Esophagus (tissue), 2 donors: Measurements from ENCODE around the gene COPA. TPM values are rescaled to one million over a fixed set of nuclear protein-coding genes. Genes with fewer than 3 reads are reported as not detected.
A peak's percentile ranks its signal among the peaks of the same experiment; 100 is the strongest.

ENCODE experiments used
- H3K27ac ChIP-seq, 2 donors: one replicate each; pipeline ENCODE4 v1.5.1; 2013; ENCODE audit warnings: low read depth in 2 of 2, mild to moderate bottlenecking in 2 of 2, inconsistent platforms in 1 of 2, low read length in 1 of 2, moderate library complexity in 1 of 2
- H3K27me3 ChIP-seq, 2 donors: one replicate each; pipeline ENCODE4 v1.6.1; 2013; ENCODE audit warnings: low read length in 2 of 2, control low read depth in 1 of 2, mild to moderate bottlenecking in 1 of 2; ENCODE audit not compliant: insufficient read depth in 2 of 2, control insufficient read depth in 1 of 2
- H3K36me3 ChIP-seq, 2 donors: one replicate each; pipeline ENCODE4 v1.6.1; 2013; ENCODE audit warnings: low read length in 1 of 2; ENCODE audit not compliant: control insufficient read depth in 2 of 2, insufficient read depth in 2 of 2
- H3K4me1 ChIP-seq, 2 donors: one replicate each; pipeline ENCODE4 v1.6.1; 2013; ENCODE audit warnings: low read length in 1 of 2; ENCODE audit not compliant: control insufficient read depth in 2 of 2, insufficient read depth in 2 of 2
- H3K4me3 ChIP-seq, 2 donors: one replicate each; pipeline ENCODE4 v1.5.1; 2013; ENCODE audit warnings: low read length in 2 of 2, mild to moderate bottlenecking in 2 of 2, low read depth in 1 of 2, moderate library complexity in 1 of 2
- H3K9me3 ChIP-seq, 2 donors: one replicate each; pipeline ENCODE4 v1.6.1; 2013; ENCODE audit warnings: mild to moderate bottlenecking in 2 of 2, low read depth in 1 of 2, low read length in 1 of 2, moderate library complexity in 1 of 2; ENCODE audit not compliant: control insufficient read depth in 2 of 2, insufficient read depth in 1 of 2
- WGBS, 2 donors: extraction: QIAGEN DNeasy Blood & Tissue Kit; methylation state at CpG; one replicate each; pipeline ENCODE4 v1.1.7; 2013; 5-methylcytosine and 5-hydroxymethylcytosine counted together
- polyA plus RNA-seq, 2 donors: library from polyadenylated mRNA; stranded (reverse); fragments of 200-250 nt; gene quantifications; one replicate each; pipeline ENCODE4 v1.2.3, GENCODE V29; 2013
- donor health status: healthy with polysubstance abuse.
- donor health status: Bipolar disorder and iron deficiency.

The COPA gene
- polyA plus RNA-seq, 2 donors, result 45.1 to 51.1 TPM

- WGBS, 2 donors, result 78 to 79% methylated on average over 5 of the region's 5 CpGs
- peaks cover 0 to 2% of the 10 kb centered on the region in 2 donors for H3K4me1 ChIP-seq
Measured at GRCh38 chr1:160354388-160354985, 11.4 kb upstream of the COPA start.

GRCh38 chr1:160353223-160353622, 10.2 kb upstream of the COPA start:
- Histone ChIP-seq H3K4me1 (peaks cover 0 to 2% of the 10 kb centered on the region in 2 donors), H3K27ac (no peak overlapping the region), H3K9me3 (no peaks in the 10 kb centered on the region), H3K36me3 (peaks cover 40 to 53% of the 10 kb centered on the region in 2 donors), H3K4me3 (no peak overlapping the region), H3K27me3 (no peaks in the 10 kb centered on the region)
- WGBS, 2 donors, result 93 to 94% methylated on average over 2 of the region's 2 CpGs

More at GRCh38 chr1:160354388-160354985, 11.4 kb upstream of the COPA start:
- H3K4me3 ChIP-seq, result no peak overlapping the region
- no peak overlapping the region for H3K27ac ChIP-seq
- no peaks in the 10 kb centered on the region for H3K9me3 ChIP-seq
- H3K36me3 ChIP-seq, result peaks cover 40 to 54% of the 10 kb centered on the region in 2 donors
- H3K27me3 ChIP-seq, result no peaks in the 10 kb centered on the region

GRCh38 chr1:160352555-160352954, 9.5 kb upstream of the COPA start:
- Histone ChIP-seq H3K36me3 (peaks cover 40 to 49% of the 10 kb centered on the region in 2 donors), H3K4me1 (peaks cover 0 to 2% of the 10 kb centered on the region in 2 donors), H3K27ac (no peak overlapping the region), H3K27me3 (no peaks in the 10 kb centered on the region), H3K9me3 (no peaks in the 10 kb centered on the region), H3K4me3 (no peak overlapping the region)
- 88 to 89% methylated on average over 8 of the region's 8 CpGs for WGBS, 2 donors

- Histone ChIP-seq H3K27ac (no peak overlapping the region), H3K27me3 (no peaks in the 10 kb centered on the region), H3K9me3 (no peaks in the 10 kb centered on the region), H3K4me3 (no peak overlapping the region), H3K36me3 (peaks cover 35 to 49% of the 10 kb centered on the region in 2 donors), H3K4me1 (no peaks in the 10 kb centered on the region)
- WGBS, 2 donors, result 72 to 82% methylated on average over 4 of the region's 4 CpGs
Measured at GRCh38 chr1:160351629-160352028, 8.6 kb upstream of the COPA start.

- WGBS, 2 donors, result 66 to 74% methylated on average over 4 of the region's 4 CpGs
- Histone ChIP-seq H3K27ac (no peak overlapping the region), H3K36me3 (peaks cover 11 to 17% of the 10 kb centered on the region in 2 donors)
Measured at GRCh38 chr1:160346958-160347357, 3.9 kb upstream of the COPA start.

GRCh38 chr1:160346463-160346862, 3.4 kb upstream of the COPA start:
- Histone ChIP-seq H3K27me3 (no peaks in the 10 kb centered on the region), H3K27ac (no peak overlapping the region), H3K4me1 (no peaks in the 10 kb centered on the region), H3K9me3 (no peaks in the 10 kb centered on the region), H3K4me3 (no peak overlapping the region), H3K36me3 (peaks cover 6 to 15% of the 10 kb centered on the region in 2 donors)
- WGBS, 2 donors, result 88 to 92% methylated on average over 10 of the region's 10 CpGs

More at GRCh38 chr1:160346958-160347357, 3.9 kb upstream of the COPA start:
- H3K27me3 ChIP-seq, result no peaks in the 10 kb centered on the region
- no peak overlapping the region for H3K4me3 ChIP-seq
- no peaks in the 10 kb centered on the region for H3K9me3 ChIP-seq
- H3K4me1 ChIP-seq, result no peaks in the 10 kb centered on the region

- Histone ChIP-seq H3K9me3 (no peaks in the 10 kb centered on the region), H3K27me3 (no peaks in the 10 kb centered on the region), H3K4me3 (peak overlapping the region in 1 of 2 donors; percentile 11), H3K36me3 (peaks cover 0 to 10% of the 10 kb centered on the region in 2 donors), H3K27ac (no peak overlapping the region), H3K4me1 (no peaks in the 10 kb centered on the region)
- WGBS, 2 donors, result 94 to 96% methylated on average over 6 of the region's 6 CpGs
Measured at GRCh38 chr1:160344936-160345335, 1.9 kb upstream of the COPA start.

- 76 to 82% methylated on average over 3 of the region's 3 CpGs for WGBS, 2 donors
- Histone ChIP-seq H3K27me3 (no peaks in the 10 kb centered on the region), H3K27ac (no peak overlapping the region), H3K4me1 (no peaks in the 10 kb centered on the region), H3K4me3 (peak overlapping the region in 1 of 2 donors; percentile 97), H3K36me3 (peaks cover 0 to 3% of the 10 kb centered on the region in 2 donors), H3K9me3 (no peaks in the 10 kb centered on the region)
Measured at GRCh38 chr1:160344241-160344640, 1.2 kb upstream of the COPA start.

GRCh38 chr1:160342526-160342925, 524 bp downstream of the COPA start:
- Histone ChIP-seq H3K4me1 (no peaks in the 10 kb centered on the region), H3K4me3 (peak overlapping the region; percentile 93 to 97), H3K27me3 (no peaks in the 10 kb centered on the region), H3K9me3 (no peaks in the 10 kb centered on the region), H3K27ac (peak overlapping the region; percentile 87 to 95), H3K36me3 (peaks cover 0 to 6% of the 10 kb centered on the region in 2 donors)
- WGBS, 2 donors, result 0 to 1% methylated on average over 7 of the region's 7 CpGs

GRCh38 chr1:160340866-160341265, 2.2 kb downstream of the COPA start:
- WGBS, 2 donors, result 48 to 64% methylated on average over 2 of the region's 2 CpGs
- peaks cover 0 to 6% of the 10 kb centered on the region in 2 donors for H3K36me3 ChIP-seq

More at GRCh38 chr1:160340866-160341265, 2.2 kb downstream of the COPA start:
- Histone ChIP-seq H3K27ac (no peak overlapping the region), H3K27me3 (no peaks in the 10 kb centered on the region), H3K9me3 (no peaks in the 10 kb centered on the region), H3K4me1 (no peaks in the 10 kb centered on the region), H3K4me3 (no peak overlapping the region)
